NCI-H1092 treated with DMSO at 0.1 percent for 48 hours (cell line): ENCODE results near the gene OR51B2.
"Not testable (repeated sequence)": the region's sequence is repeated elsewhere in the genome, so short reads cannot be mapped to it uniquely, and the experiment has no call there.

Source experiments
- DNase-seq: peaks from one replicate; lab custom pipeline; 2025; lab: John Stamatoyannopoulos, UW

Gene OR51B2, protein sequence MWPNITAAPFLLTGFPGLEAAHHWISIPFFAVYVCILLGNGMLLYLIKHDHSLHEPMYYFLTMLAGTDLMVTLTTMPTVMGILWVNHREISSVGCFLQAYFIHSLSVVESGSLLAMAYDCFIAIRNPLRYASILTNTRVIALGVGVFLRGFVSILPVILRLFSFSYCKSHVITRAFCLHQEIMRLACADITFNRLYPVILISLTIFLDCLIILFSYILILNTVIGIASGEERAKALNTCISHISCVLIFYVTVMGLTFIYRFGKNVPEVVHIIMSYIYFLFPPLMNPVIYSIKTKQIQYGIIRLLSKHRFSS

GRCh38 chr11:5324197-5324596, at the start of gene OR51B2:
Gene OR51B2 (minus strand): TSS chr11:5324297. CDS start chr11:5324297, 0 bp downstream.
- no peak for DNase-seq

- no peak for DNase-seq
Measured at GRCh38 chr11:5369789-5370188, 45.7 kb upstream of the OR51B2 start.

DNA sequence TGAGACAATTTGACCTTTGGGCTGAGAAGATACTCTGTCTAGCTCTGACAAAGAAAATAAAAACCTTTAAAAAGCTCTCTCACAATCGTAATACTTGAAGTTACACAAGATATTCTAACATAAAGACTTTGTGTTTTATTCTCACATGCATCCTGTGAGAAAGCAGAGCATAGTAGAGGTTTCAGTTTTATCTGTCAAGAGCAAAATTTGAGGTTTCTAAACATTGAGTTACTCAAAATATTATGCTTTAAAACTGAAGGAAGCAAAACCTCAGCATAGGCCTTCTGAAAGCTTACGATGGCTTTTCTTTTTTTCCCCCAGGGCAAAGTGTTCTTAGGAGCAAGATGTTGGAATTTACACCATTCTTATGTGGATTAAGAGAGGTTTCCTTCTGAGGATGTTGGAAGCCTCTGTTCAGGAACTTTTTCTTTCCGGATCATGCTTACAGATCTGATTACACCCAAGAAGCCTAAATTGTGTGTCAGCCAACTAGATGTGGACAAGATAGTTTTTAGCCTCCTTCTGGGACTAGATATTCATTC, 44.5 kb upstream of the OR51B2 start:
- no peak for DNase-seq

DNA sequence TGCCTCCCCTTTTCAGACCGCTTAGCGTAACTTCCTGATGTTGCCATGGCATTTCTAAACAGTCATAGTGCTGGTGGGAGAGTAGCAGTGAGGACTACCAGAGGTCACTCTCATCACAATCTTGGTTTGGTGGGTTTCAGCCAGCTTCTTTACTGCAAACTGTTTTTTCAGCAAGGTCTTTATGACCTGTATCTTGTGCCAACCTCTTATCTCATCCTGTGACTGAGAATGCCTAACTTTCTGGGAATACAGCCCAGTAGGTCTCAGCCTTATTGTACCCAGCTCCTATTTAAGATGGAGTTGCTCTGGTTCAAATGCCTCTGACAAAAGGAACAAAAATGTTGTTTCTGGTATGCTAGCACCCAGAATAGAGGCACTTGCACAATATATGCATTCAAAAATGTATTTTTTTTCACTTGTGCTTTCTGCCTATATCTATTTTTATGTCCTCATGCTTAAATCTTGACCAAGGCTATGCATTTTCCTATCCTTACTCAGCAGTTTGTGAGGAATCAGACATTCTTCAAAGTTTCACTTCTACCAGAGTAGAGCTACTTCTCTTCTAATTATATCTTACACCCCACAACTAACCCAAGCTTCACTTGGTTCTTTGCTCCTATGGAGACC, 43.5 kb upstream of the OR51B2 start:
- DNase-seq = no peak

DNA sequence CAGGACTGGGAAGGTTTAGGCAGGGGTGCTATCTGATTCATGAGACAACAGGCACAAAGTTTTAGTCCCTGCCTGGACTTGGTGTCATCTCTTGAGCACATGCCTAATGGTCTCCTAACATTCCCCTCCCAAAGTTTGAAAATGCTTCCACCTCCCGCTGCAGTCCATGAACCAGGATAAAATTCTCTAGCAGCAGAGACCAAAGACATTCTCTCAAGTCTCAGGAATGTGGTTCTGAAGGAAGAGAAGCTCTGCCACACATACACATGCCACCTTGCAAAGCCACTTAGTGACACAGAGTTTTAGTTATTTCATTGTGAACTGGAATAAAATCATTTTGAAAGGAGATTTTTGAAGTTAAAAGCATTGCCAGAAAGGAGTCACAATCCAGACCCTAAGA, 42.8 kb upstream of the OR51B2 start:
- no peak for DNase-seq

DNA sequence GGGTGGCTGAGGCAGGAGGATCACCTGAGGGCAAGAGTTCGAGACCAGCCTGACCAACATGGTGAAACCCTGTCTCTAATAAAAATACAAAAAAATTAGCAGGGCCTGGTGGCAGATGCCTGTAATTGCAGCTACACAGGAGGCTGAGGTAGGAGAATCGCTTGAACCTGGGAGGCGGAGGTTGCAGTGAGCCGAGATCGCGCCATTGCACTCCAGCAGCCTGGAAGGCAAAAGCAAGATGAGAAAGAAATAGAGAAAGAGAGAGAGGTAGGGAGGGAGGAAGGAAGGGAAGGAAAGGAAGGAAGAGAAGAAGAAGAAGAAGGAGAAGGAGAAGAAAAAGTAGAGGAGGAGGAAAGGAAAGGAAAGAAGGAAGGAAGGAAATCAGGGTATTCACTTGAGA, 42.3 kb upstream of the OR51B2 start:
- DNase-seq = not testable (repeated sequence)

GRCh38 chr11:5364214-5364613, 40.1 kb upstream of the OR51B2 start:
- DNase-seq = no peak

- DNase-seq = no peak
Measured at GRCh38 chr11:5363679-5364078, 39.6 kb upstream of the OR51B2 start.

- no peak for DNase-seq
Measured at GRCh38 chr11:5362017-5362625, 38.0 kb upstream of the OR51B2 start.

GRCh38 chr11:5356031-5356430, 31.9 kb upstream of the OR51B2 start:
- DNase-seq = not testable (repeated sequence)

DNA sequence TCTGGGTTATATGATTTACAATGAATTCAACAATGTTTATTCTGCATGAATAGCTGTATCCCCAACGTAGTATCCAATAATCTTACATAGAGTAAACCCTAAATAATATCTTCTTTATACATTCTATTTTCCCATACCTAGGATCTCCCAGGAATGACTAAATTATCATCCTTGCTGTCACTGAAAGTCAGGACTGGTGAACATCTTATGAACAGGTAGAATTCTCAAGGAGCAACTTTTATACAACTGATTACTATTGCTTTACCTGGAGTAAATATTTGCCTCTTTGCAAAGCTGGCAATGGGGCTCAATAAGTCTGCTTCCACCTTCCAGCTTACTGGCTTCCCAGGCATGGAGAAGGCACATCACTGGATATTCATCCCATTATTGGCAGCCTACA, 27.1 kb upstream of the OR51B2 start, which contains the start of gene OR51B6:
TSS of gene OR51B6 (plus strand) at position 301 of the 400 bp plus-strand sequence. CDS start at position 301, 0 bp downstream.
- no peak for DNase-seq

DNA sequence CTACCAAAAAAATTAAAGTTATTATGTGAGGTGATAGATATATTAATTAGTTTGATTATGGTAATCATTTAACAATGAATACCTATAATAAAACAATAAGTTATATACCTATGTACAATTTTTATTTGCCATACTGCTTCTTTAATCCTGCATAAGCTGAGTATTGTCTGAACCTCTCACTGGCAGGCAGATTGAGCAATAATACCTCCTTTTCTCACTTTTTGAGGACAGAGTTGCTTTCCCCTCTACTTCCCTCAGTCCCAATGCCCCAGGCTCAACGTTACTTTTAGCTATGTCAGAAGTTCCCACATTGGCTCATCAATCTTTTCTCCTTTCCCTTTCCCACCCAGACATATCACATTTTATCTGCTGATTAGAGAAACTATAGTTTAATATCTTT, 25.5 kb upstream of the OR51B2 start:
- no peak for DNase-seq

DNA sequence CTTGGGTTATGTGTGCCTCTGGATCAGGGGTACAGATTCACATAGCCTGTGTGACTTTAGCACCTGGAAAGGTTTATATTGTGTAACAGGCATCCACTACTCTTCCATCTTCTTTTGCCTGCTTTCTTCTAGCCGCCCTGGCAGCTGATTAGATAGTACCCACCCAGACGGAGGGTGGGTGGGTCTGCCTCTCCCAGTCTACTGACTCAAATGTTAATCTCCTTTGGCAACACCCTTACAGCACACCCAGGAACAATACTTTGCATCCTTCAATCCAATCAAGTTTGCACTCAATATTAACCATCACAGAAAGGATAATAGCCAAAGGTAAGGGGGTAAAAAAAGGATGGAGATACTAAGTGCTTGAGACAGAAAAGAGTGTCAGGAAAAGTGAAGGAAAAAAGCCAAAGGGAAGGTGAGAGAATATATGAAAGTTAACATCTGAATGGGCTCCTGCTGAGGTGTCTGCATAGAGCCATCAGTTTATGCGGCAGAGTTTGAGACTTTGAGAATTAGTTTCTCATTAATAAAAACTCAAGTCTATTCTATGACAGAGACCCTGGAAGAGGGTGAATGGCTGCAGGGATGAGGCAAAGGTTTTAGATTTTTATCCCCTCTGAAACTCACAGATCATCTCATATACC, 24.6 kb upstream of the OR51B2 start:
- DNase-seq = no peak

DNA sequence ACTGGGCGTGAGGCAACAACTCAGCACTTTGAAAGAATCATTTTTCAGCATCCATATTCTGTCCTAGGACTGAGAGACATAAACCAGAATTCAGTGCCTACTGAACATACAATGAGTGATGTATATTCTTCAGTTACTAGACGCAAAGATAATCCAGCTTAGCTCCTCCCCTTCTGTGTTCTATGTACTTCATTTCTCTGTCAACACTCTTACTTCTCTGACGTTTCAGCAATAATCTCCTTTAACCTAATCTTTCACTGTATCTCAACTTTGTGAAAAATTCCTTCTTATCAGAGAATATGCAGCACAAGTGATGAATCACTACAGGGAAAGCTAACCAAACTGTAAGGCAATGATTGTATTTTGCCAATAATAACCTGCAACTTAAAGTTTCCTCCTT, 21.7 kb upstream of the OR51B2 start:
- no peak for DNase-seq

GRCh38 chr11:5343474-5344335, 19.6 kb upstream of the OR51B2 start, which contains the start of gene OR51B5:
Gene OR51B5 (minus strand): TSS chr11:5343524. CDS start chr11:5343524, 0 bp downstream.
- DNase-seq = no peak

DNA sequence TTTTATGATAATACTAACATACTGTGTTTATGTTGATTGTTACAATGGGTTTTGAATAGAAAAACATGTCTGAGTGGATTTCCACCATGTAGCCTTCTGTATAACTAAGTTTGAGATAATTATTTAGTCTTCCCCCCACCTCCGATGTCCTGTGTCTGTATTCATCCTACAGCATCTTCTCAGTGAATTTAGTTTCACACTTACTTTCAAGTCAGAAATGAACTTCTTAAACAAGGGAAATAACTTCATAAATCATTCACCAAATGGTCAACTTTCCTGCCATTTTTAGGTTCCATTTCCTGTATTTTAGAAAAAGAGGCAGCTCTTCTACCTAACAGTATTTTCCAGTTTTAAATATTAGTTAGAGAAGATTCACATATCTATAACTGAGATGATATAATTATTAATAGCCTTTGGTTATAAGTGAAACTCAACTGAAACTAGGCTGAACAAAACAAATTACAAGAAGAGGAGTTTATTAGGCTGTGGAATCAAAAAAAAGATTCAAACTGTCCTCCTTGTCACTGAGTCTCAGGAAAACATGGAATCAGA, 15.8 kb upstream of the OR51B2 start:
- DNase-seq = no peak

GRCh38 chr11:5337253-5337652, 13.2 kb upstream of the OR51B2 start:
- not testable (repeated sequence) for DNase-seq

DNA sequence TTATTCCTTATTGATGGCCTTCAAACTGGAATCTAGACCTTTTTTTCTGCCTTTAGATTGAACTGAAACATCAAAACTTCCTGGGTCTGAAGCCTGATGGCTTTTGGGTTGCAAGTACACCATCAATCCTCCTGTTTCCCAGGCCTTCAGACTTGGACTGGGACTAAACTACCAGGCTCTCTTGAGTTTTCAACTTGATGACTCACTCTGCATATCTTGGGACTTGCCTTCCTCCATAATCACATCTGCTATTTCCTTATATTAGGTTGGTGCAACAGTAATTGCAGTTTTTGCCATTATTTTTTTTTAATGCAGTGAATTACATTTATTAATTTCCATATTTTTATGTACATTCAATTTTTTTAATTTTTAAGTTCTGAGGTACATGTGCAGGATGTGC, 12.2 kb upstream of the OR51B2 start:
- DNase-seq = no peak

GRCh38 chr11:5335170-5335569, 11.1 kb upstream of the OR51B2 start:
- DNase-seq = no peak

- no peak for DNase-seq
Measured at GRCh38 chr11:5317292-5317691, 6.8 kb downstream of the OR51B2 start.
